ENCODE measurements around the gene CACNA2D2.

CACNA2D2 gene

DNA sequence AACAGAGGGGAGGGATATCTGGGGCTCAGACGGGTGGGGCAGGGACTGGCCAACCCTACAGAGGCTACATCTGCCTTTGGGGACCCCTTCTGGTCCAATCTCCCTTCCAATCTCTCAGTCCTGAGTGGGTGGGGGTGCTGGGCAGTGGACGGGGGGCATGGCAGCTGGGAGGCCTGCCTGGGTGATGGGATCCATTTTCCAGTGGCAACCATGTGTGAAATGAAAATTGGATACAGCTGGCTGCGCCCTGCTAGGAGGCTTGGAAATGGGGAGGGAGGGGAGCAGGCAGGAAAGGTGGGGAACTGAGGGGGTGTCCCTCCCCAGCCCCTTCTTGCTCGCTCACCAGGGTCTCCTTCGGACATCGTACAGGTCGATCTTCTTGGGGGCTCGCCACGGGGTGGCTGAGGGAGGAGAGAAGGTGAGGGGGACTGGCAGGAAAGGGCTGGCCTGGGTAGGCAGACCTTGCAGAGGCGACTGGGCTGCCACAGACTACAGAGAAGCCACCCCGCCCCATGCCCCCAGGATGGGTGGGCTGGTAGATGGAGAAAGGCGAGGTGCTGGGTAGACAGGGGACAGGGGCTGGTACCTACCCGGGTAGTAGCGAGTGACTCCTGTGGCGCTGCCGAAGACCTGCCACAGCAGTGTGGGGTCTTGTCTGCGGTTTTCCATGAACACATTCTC, 122.9 kb downstream of the CACNA2D2 start:
- no peak for DNase-seq
- no peaks in the 10 kb centered on the region for H3K36me3 Mint-ChIP-seq (ENCODE audit: low read depth)

DNA sequence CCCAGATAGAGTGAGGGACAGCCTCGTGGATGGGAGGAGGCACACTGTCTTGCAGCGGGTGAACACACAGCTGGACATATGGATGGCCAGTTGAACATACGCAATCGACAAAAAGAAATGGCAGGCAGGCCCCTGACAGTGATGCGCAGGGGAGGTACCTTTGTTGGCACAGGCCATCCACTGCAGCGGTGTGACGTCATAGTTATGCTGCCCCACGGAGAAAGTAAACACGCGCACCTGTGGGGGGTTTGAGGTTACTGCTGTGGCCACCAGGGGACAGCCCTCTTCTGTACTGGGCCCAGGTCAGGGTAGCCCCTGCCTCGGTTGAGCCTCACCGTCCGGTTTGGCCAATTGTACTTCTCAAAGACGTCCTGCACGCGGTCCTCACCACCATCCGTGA, 124.7 kb downstream of the CACNA2D2 start:
- H3K27ac Mint-ChIP-seq = no peak overlapping the region
- no peaks in the 10 kb centered on the region for H3K9me3 Mint-ChIP-seq
- H3K4me1 Mint-ChIP-seq (ENCODE audit: low read depth) = no peaks in the 10 kb centered on the region
- H3K4me3 Mint-ChIP-seq = no peak overlapping the region
- DNase-seq = no peak
- no peaks in the 10 kb centered on the region for H3K27me3 Mint-ChIP-seq
- H3K36me3 Mint-ChIP-seq (ENCODE audit: low read depth) = no peaks in the 10 kb centered on the region

More for the DNA sequence above, 122.9 kb downstream of the CACNA2D2 start:
- H3K4me3 Mint-ChIP-seq = no peak overlapping the region
- H3K27ac Mint-ChIP-seq = no peak overlapping the region
- H3K9me3 Mint-ChIP-seq = no peaks in the 10 kb centered on the region
- H3K4me1 Mint-ChIP-seq (ENCODE audit: low read depth) = no peaks in the 10 kb centered on the region
- H3K27me3 Mint-ChIP-seq = no peaks in the 10 kb centered on the region

DNA sequence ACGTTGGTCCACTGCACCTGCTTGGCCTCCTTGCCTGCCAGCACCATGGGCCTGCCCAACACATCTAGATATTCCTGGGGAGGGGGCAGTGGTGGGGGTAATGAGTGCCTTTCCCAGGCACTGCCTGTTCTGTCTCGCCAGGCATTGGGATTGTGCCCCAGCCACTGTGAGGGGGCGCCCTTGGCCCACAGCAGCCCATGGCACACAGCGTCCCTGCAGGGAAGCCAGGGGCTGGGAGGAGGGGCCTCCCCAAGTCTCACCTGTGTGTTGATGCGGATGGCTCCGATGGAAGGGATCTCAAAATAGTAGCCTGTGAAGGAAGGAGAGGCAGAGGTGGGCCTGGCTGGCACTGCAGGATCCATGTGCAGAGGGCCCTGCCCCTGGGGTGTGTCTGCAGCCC, 125.4 kb downstream of the CACNA2D2 start:
- Mint-ChIP-seq H3K36me3 (ENCODE audit: low read depth) (no peaks in the 10 kb centered on the region), H3K4me1 (ENCODE audit: low read depth) (no peaks in the 10 kb centered on the region), H3K9me3 (no peaks in the 10 kb centered on the region), H3K4me3 (no peak overlapping the region), H3K27ac (no peak overlapping the region), H3K27me3 (no peaks in the 10 kb centered on the region)
- no peak for DNase-seq

DNA sequence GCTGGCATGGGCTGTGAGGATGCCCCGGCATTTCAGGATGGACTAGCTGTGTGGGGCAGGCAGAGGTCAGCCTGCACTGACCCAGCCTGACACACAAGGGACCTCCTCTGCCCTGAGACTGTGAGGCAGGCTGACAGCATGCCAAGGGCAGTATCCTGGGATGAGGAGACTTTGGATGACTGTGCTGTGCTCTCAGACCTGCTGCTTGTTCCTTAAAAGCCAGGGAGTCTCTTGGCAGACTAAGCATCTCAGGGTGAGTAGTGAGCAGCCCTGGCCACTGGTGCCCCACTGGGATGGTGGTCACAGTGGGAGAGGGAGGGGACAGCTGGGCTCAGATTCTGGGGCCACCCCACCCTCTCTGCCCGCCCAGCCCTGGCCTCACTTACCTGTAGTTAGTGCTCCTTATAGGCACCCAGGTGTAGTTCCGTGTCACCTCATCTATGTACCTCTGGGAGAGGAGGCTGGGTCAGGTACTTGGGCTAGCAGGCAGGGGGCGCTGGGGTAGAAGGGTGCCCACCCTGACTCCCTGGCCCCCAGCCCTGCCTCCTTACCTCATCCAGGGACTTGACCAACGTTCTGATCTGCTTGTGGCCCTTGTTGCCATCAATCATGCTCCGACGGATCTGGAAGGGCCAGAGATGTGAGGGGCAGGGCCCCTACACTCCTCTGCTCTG, 128.0 kb downstream of the CACNA2D2 start:
- H3K27ac Mint-ChIP-seq = no peak overlapping the region
- no peaks in the 10 kb centered on the region for H3K27me3 Mint-ChIP-seq
- no peaks in the 10 kb centered on the region for H3K9me3 Mint-ChIP-seq
- no peaks in the 10 kb centered on the region for H3K36me3 Mint-ChIP-seq (ENCODE audit: low read depth)
- H3K4me3 Mint-ChIP-seq = no peak overlapping the region
- H3K4me1 Mint-ChIP-seq (ENCODE audit: low read depth) = peaks cover 2% of the 10 kb centered on the region
- no peak for DNase-seq

DNA sequence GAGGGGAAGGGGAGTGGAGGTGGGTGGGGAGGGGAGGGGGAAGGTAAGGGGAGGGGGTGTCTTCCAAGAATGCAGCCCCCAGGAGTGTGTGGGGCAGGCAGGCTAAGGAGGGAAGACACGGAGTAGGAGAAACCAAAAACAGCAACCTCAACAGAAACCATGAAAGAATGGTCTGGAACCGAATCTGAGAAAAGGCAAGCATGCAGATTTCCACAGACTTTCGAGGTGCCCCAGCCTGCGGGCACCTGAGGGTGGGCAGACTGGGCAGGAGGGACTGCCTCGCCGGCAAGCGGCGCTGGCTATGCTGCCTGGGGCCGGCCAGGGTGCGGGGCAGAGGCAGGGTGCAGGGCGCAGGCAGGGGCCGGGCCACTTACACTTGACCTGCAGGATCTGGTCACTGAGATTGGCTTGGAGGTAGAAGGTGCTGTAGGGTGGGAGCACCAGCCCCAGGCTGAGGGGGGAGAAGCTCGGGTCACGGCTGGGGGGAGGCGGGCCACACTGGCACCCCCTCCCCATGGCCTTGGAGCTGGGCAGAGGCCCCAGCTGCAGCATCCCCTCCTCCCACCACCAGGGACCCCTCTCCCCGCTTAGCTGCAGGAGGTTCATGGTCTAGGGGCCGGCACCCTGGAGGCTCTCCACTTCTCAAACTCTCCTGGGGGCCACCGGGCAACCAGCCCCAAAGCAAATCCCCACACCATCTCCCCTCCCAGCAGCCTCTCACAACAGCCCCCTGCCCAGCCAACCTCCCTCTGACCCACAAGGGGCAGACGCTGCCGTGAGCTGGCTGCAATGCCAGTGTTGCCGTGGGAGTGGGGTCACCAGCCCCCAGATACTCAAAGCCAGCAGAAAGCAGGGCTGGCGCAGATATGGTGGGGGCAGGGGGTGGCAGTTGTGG, 128.8 kb downstream of the CACNA2D2 start:
- H3K27ac Mint-ChIP-seq = no peak overlapping the region
- no peaks in the 10 kb centered on the region for H3K27me3 Mint-ChIP-seq
- no peaks in the 10 kb centered on the region for H3K9me3 Mint-ChIP-seq
- DNase-seq = no peak
- H3K4me1 Mint-ChIP-seq (ENCODE audit: low read depth) = peaks cover 2% of the 10 kb centered on the region
- H3K4me3 Mint-ChIP-seq = no peak overlapping the region
- H3K36me3 Mint-ChIP-seq (ENCODE audit: low read depth) = no peaks in the 10 kb centered on the region

DNA sequence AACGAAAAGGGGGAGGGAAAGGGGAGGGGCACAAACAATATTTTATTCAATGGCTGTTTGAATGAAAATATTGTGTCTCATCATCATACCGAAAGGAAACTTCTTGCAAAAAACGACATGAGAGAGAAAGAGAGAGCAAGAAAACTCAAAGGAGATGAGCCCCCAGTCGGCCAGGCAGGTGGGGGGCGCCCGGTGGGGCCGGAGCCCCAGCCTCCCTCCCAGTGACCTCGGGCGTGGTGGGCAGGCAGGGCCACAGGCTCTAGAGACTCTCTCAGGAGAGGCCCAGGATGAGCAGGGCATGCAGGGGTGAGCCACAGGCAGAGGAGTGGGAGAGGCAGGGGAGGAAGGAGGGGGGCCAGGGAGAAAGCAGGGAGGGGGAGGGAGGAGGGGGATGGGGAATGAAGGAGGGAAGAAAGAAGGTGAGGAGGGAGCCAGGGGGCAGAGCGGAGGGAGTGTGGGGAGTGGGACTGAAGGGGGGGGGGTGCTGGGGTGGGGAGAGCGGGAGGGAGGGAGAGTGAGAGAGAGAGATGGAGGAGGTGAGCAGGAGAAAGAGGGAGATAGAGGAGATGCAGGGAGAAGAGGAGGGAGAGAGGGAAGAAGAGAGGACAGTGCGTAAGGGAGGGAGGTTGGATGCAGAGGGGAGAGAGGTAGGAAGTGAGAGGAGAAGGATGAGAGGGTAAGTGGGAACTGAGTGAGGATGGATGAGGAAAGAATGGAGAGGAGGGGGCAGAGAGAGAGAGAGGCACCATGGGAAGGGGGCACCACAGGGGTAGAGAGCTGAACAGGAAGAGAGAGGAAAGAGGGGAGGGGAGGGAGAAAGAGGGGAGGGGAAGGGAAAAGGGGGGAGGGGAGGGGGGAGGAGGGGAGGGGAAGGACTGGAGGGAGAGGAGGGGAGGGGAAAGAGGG, 130.0 kb downstream of the CACNA2D2 start:
- no peaks in the 10 kb centered on the region for H3K9me3 Mint-ChIP-seq
- DNase-seq = no peak
- no peaks in the 10 kb centered on the region for H3K36me3 Mint-ChIP-seq (ENCODE audit: low read depth)
- H3K4me3 Mint-ChIP-seq = no peak overlapping the region
- H3K27me3 Mint-ChIP-seq = no peaks in the 10 kb centered on the region
- peaks cover 5% of the 10 kb centered on the region for H3K4me1 Mint-ChIP-seq (ENCODE audit: low read depth)
- no peak overlapping the region for H3K27ac Mint-ChIP-seq

DNA sequence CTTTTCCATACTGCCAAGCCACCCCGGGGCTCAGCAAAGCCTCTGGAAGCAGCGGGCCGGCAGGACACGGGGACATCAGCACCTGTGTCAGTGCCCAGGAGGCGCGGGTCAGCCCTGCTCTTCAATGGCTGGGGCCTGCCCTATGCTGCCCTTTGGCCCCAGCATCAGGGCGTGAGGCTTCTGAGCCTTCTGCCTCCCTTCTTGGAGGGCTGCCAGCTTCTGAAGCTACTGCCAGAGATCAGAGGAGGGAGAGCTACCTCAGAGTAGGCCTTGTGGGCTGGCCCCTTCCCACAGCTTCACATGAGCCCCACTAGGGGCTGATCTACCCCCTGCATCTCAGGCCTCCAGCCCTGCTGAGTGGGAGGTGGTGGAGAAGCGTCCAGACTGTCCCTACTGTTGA, 131.1 kb downstream of the CACNA2D2 start:
- Mint-ChIP-seq H3K9me3 (no peaks in the 10 kb centered on the region), H3K4me1 (ENCODE audit: low read depth) (peaks cover 6% of the 10 kb centered on the region), H3K27ac (no peak overlapping the region), H3K4me3 (no peak overlapping the region), H3K27me3 (no peaks in the 10 kb centered on the region), H3K36me3 (ENCODE audit: low read depth) (no peaks in the 10 kb centered on the region)
- no peak for DNase-seq

DNA sequence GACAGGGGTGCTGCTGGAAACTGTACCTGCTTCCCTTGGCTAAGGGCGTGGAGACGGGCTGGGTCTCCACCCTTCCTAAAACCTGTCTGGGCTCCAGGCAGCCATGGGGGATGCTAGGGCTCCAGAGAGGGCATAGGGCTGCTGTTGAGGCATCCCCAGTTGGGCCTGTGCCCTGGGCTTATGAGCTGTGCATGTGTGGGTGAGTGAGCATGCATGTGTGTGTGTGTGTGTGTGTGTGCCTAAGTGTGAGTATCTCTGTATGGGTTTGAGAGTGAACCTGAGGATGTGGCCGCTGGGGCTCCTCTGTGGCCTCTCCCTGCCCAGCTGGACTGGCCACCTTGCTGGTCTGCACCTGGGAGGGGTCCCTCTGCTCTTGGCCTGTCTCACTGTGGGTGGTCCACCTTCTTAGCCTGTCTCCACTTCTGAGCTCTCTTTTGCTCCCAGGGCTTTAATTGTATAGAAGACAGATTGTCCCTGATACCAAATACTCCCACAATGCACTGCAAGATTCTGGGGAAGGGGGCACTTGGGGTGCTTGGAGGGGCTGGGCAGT, 132.2 kb downstream of the CACNA2D2 start:
- H3K4me1 Mint-ChIP-seq (ENCODE audit: low read depth) = peaks cover 12% of the 10 kb centered on the region
- DNase-seq = no peak
- no peak overlapping the region for H3K4me3 Mint-ChIP-seq
- H3K27ac Mint-ChIP-seq = no peak overlapping the region
- H3K9me3 Mint-ChIP-seq = no peaks in the 10 kb centered on the region
- H3K36me3 Mint-ChIP-seq (ENCODE audit: low read depth) = no peaks in the 10 kb centered on the region
- H3K27me3 Mint-ChIP-seq = no peaks in the 10 kb centered on the region

DNA sequence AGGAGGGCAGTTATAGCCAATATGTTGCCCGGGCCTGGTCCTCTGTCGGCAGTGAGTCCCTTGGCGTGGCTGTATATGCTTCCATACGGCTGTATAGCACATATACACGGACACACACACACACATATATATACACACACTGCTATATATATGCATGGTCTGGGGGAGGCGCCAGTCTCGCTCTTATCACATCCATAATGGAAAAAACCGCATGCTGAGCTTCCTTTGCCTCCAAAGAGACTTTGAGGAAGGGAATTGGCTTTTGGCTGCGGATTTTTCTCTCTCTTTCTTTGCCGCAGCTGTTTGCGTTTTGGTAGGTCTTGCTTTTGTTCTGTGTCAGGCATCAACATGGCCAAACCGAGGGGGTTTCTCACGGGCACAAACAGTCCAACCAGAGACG, 132.8 kb downstream of the CACNA2D2 start:
- Mint-ChIP-seq H3K27me3 (no peaks in the 10 kb centered on the region), H3K4me1 (ENCODE audit: low read depth) (peaks cover 19% of the 10 kb centered on the region), H3K36me3 (ENCODE audit: low read depth) (no peaks in the 10 kb centered on the region), H3K27ac (no peak overlapping the region), H3K4me3 (no peak overlapping the region), H3K9me3 (no peaks in the 10 kb centered on the region)
- DNase-seq = no peak

DNA sequence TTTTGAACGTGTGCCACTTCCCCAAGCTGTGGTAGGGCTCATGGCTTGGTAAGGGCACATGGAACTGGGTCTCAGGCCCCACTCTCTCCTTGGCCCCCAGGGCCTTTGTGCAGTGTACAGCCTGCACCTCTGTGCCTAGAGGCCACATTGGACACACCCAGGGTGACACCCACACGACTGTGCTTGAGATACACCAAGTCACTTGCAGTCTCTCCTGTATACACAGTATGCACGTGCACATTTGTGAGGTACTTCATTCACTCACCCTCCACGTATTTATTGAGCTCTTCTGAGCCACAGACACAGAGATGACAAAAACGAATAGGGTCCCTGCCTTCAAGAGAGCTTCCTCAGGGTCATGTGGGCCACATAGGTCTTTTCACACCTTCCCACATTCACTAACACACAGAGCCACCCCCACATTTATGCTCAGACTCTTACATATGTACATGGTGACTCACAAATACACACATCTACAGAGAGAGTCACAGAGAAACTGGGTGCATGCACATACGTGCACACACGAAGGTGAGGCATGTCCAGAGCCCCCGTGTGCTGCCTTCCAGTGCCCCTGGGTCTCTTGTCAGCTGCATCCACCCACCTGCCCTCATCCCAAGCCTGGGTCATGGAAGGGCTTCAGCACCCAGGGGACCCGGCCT, 134.3 kb downstream of the CACNA2D2 start:
- Mint-ChIP-seq H3K9me3 (no peaks in the 10 kb centered on the region), H3K27ac (no peak overlapping the region), H3K4me1 (ENCODE audit: low read depth) (peaks cover 29% of the 10 kb centered on the region)

DNA sequence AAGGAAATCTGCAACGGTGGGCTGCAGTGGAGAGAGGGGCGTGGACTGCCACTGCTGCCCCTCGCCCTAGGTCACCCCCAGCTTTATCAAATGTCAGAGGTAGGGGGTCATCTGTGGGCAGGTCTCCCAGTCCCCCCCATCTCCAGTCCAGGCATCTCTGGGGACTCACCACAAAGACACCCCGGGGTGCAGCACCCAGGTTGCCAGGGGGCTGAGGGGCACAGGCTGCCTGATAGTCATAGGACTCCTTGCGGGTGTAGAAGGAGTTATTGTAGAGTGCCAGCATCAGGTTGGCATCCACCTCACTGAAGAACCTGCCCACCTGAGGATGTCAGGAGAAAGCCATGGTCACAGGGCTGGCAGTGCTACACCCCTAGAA, 137.6 kb downstream of the CACNA2D2 start:
- Mint-ChIP-seq H3K4me3 (peak overlapping the region; percentile 78), H3K9me3 (no peaks in the 10 kb centered on the region), H3K36me3 (ENCODE audit: low read depth) (no peaks in the 10 kb centered on the region), H3K4me1 (ENCODE audit: low read depth) (peaks cover 28% of the 10 kb centered on the region), H3K27ac (peak overlapping the region; percentile 79), H3K27me3 (no peaks in the 10 kb centered on the region)
- no peak for DNase-seq

More for the DNA sequence above, 134.3 kb downstream of the CACNA2D2 start:
- Mint-ChIP-seq H3K27me3 (no peaks in the 10 kb centered on the region), H3K36me3 (ENCODE audit: low read depth) (no peaks in the 10 kb centered on the region), H3K4me3 (no peak overlapping the region)
- DNase-seq = no peak

DNA sequence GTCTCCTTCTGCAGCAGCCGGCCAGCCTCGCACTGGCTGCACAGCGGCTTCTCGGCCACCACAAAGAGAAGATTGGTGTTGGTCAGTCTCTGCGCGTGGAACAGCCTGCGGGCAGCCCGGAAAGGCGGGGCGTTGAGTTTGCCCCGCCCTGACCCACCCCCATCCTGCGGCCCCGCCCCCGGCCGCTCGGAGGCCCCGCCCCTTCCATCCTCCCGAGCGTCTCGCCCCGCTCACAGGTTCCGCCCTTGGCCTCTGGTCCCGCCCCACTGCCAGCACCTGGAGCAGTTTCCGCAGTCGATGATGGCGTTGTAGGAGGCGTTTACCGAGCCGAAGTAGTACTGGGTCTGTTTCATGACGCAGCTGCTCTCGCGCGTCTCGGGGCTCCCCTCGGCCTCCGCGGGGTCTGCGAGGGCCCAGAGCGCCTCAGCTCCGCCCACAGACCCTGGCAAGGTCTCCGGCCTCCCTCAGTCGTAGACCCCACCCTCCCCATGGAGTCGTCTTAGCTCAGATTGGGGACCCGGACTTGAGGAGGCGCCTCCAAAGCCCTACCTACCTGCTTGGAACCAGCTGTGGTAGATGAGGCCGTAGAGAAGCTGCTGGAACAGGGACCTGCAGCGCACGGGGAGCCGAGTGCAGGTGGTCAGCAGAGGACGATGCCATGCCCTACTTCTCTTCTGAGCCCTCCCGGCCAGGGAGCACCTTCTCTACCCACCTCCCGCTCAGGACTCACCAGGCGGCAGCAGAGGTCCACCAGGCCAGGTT, 138.2 kb downstream of the CACNA2D2 start:
- peak overlapping the region; percentile 79 for H3K27ac Mint-ChIP-seq

DNA sequence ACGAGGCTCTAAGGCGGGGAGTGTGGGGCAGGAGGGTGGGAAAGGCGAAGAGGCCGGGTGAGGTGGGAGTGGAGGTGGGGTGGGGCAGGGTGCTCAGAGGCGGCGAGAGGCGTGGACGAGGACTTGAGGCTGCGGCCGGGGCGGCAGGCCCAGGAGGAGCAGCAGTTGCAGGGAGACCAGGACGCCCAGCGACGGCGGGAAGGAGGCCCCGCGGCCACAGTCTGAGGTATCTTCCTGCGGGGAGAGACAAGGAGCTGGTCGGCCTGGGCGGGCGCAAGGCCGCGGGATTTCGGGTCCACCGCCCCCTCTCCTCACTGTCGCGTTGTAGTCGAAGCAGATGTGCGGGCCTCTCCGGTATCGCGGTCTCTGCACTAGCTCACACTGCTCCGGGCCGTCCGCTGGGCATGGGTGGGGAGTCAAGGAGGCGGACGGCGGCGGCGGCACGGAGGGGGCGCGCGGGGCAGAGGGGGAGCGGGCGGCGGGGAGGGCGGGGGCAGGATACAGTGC, 138.8 kb downstream of the CACNA2D2 start:
- DNase-seq = no peak
- no peaks in the 10 kb centered on the region for H3K27me3 Mint-ChIP-seq
- H3K9me3 Mint-ChIP-seq = no peaks in the 10 kb centered on the region
- no peak overlapping the region for H3K27ac Mint-ChIP-seq
- H3K4me1 Mint-ChIP-seq (ENCODE audit: low read depth) = peaks cover 34% of the 10 kb centered on the region
- H3K4me3 Mint-ChIP-seq = peak overlapping the region; percentile 78
- no peaks in the 10 kb centered on the region for H3K36me3 Mint-ChIP-seq (ENCODE audit: low read depth)

More for the DNA sequence above, 138.2 kb downstream of the CACNA2D2 start:
- Mint-ChIP-seq H3K4me1 (ENCODE audit: low read depth) (peaks cover 28% of the 10 kb centered on the region), H3K4me3 (peak overlapping the region; percentile 78), H3K36me3 (ENCODE audit: low read depth) (no peaks in the 10 kb centered on the region), H3K27me3 (no peaks in the 10 kb centered on the region), H3K9me3 (no peaks in the 10 kb centered on the region)
- peak; percentile 95 for DNase-seq
